Fibroblast of the aortic adventitia (primary cell): ENCODE measurements around the gene ACIN1. TPM values are rescaled to one million over a fixed set of nuclear protein-coding genes. Genes with fewer than 3 reads are reported as not detected.

ENCODE experiments used
- DNase-seq: peaks from one replicate; pipeline ENCODE4 v3.0.0-alpha.2; 2010; ENCODE audit warnings: low read depth
- H3K4me3 ChIP-seq: 2 replicates; pipeline ENCODE4 v1.5.1; 2011; ENCODE audit warnings: low read depth, mild to moderate bottlenecking, control low read depth, low read length, moderate library complexity
- CTCF ChIP-seq: IDR thresholded peaks from 2 replicates; pipeline ENCODE4 v1.5.1; 2011; ENCODE audit warnings: mild to moderate bottlenecking, low read length, control low read depth, inconsistent platforms; ENCODE audit not compliant: insufficient read depth
- total RNA-seq: library from RNA; depleted of rRNA; stranded (reverse); fragments of >200 nt; gene quantifications from 2 replicates; pipeline ENCODE4 v1.2.3, GENCODE V29; 2012; ENCODE audit warnings: low replicate concordance

ACIN1 gene
- total RNA-seq, 1 donor, result 97.0 TPM

DNA sequence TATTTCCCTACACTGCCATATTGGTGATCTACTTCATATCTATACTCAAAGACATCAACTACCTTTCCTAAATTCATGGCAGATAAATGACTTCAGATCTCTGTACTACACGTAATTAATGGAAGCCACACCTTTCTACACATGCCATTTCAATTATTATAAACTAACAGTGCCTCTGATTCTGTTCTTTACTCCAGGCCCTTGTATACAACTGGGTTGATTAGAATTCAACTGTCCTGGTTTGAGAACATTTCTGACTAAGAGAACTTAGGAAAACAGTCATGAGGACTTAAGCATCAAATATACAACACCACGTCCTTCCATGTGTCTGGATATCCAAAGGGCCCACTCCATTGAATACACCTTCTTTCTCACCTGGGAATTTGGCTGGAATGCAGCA is 1.8 kb downstream of the ACIN1 start:
- no peak for DNase-seq
- H3K4me3 ChIP-seq, result peak overlapping the region; percentile 99
- TF ChIP-seq CTCF, result no peak

GRCh38 chr14:23091294-23092225 is 3.4 kb downstream of the ACIN1 start:
- no peak overlapping the region for H3K4me3 ChIP-seq
- no peak for TF ChIP-seq CTCF
- DNase-seq, result no peak

- DNase-seq, result no peak
Observed at GRCh38 chr14:23090254-23090636, 4.7 kb downstream of the ACIN1 start.

DNA sequence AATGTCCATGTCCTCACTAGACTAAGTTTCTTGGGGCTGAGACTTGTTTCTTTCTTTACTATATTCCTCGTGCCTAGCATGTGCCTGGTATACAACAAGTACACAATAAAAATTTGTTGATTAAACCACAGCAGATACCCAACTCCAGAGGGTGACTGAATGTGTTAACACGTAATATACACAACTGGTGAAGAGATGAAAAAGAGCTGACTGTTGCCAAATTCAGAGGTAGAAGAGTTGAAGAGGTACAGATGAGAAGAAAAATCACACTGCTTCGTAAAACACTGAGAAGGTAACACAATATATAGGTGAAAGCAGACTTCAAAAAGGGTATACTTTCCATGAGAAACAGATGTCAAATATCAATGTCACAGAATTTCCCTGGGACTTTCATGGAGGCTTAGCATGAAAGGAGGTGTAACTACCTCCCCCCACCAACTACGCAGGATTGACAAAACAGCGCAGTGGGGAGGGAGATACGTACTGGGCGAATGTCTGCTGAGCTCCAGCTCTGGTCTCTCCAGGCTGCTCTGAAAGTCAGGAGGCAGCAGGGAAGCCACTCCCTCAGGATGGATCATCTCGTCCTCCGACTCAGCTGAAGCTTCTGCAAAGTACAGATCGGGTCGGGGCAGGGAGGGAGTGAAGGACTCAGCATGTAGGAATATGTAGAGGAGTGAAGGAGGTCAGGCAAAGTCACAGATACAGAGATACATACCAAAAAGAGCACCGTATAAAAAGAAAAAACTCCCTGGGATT is 5.3 kb downstream of the ACIN1 start:
- TF ChIP-seq CTCF, result no peak
- H3K4me3 ChIP-seq, result no peak overlapping the region
- no peak for DNase-seq

More at GRCh38 chr14:23090254-23090636, 4.7 kb downstream of the ACIN1 start:
- no peak for TF ChIP-seq CTCF
- H3K4me3 ChIP-seq, result no peak overlapping the region

- DNase-seq, result no peak
- no peak for TF ChIP-seq CTCF
- no peak overlapping the region for H3K4me3 ChIP-seq
Observed at GRCh38 chr14:23086565-23086964, 8.4 kb downstream of the ACIN1 start.

GRCh38 chr14:23085458-23085857 is 9.5 kb downstream of the ACIN1 start:
- no peak for DNase-seq
- TF ChIP-seq CTCF, result no peak
- H3K4me3 ChIP-seq, result no peak overlapping the region
